Adrenal gland (tissue), 12 donors: ENCODE results near the gene PACRG. TPM values are rescaled to one million over a fixed set of nuclear protein-coding genes. Genes with fewer than 3 reads are reported as not detected.

Source experiments
- DNase-seq, 7 donors: peaks; one replicate each; pipeline ENCODE4 v3.0.0-alpha.2; 2019 to 2020
- H3K27ac ChIP-seq, 5 donors: fragments of 200-600 bp; sonication (generic) in 4 of 5; 1 replicate in 3 of 5; 2 replicates in 2 of 5; pipeline versions ENCODE4 v1.5.1 to v1.8.0; 2016 to 2020; ENCODE audit warnings: mild to moderate bottlenecking in 1 of 5
- H3K27me3 ChIP-seq: fragments of 200-600 bp; 2 replicates; pipeline ENCODE4 v1.8.0; 2021
- H3K36me3 ChIP-seq, 2 donors: fragments of 200-600 bp; replicated peaks in 1 of 2; 1 replicate in 1 of 2; 2 replicates in 1 of 2; pipeline versions ENCODE4 v1.5.1 to v1.8.0; 2018 to 2022
- H3K4me1 ChIP-seq, 2 donors: fragments of 200-600 bp; replicated peaks in 1 of 2; 1 replicate in 1 of 2; 2 replicates in 1 of 2; pipeline versions ENCODE4 v1.5.1 to v1.8.0; 2018 to 2021
- H3K4me3 ChIP-seq, 4 donors: fragments of 200-600 bp; sonication (generic) in 3 of 4; one replicate each; pipeline ENCODE4 v1.5.1; 2016 to 2018
- H3K9me3 ChIP-seq, 3 donors: fragments of 200-600 bp; sonication (generic) in 1 of 3; replicated peaks in 1 of 3; 1 replicate in 2 of 3; 2 replicates in 1 of 3; pipeline versions ENCODE4 v1.5.1 to v1.8.0; 2016 to 2021
- CTCF ChIP-seq, 6 experiments: fragments of 450-650 bp in 4 of 6; fragments of 200-600 bp in 2 of 6; sonication (generic) in 1 of 6; IDR thresholded peaks; 1 replicate in 5 of 6; 2 replicates in 1 of 6; pipeline versions ENCODE4 v1.5.1 to v1.8.0; 2016 to 2021; ENCODE audit warnings: antibody characterized with exemption in 6 of 6, mild to moderate bottlenecking in 2 of 6, moderate library complexity in 1 of 6
- POLR2A ChIP-seq, 2 donors: fragments of 450-650 bp; IDR thresholded peaks; one replicate each; pipeline ENCODE4 v1.6.1; 2017; ENCODE audit warnings: antibody characterized with exemption in 2 of 2, mild to moderate bottlenecking in 2 of 2, moderate library complexity in 1 of 2
- WGBS, 4 donors: extraction: QIAGEN DNeasy Blood & Tissue Kit in 2 of 4; methylation state at CpG; one replicate each; pipeline versions ENCODE4 v1.1.5 to v1.1.7; 2013 to 2017; 5-methylcytosine and 5-hydroxymethylcytosine counted together
- intact Hi-C, 2 donors: fragments of 100-400 bp; cut with DNase I; formaldehyde crosslinking; loops; one replicate each; pipeline versions ENCODE4 v1.14.1 to v1.15.0; 2022 to 2023
- polyA plus RNA-seq, 3 donors: library from polyadenylated mRNA; stranded (reverse); fragments of 200-250 nt in 2 of 3; fragments of 350-450 nt in 1 of 3; fragmentation: Illumina TruSeq in 1 of 3; extraction: RNeasy Lipid Tissue Mini Kit (QIAGEN cat#74804) in 1 of 3; gene quantifications; one replicate each; pipeline ENCODE4 v1.2.3, GENCODE V29; 2013 to 2014
- total RNA-seq, 9 donors: library from RNA; depleted of rRNA in 4 of 9; stranded (reverse); fragments of >200 nt in 4 of 9; fragments of 120-200 nt in 1 of 9; fragmentation: NEBNext Ultra II Directional in 1 of 9; extraction: Animal tissue kit (Norgen Biotek cat#: 25700) in 1 of 9; gene quantifications; one replicate each; pipeline versions ENCODE4 v1.1.0 to v1.2.4, GENCODE V29; 2013 to 2023
- donor health status: healthy with polysubstance abuse.
- donor health status: Bipolar disorder and iron deficiency.
- donor health status: DM: yes; HTN: yes; CAD: no.
- donor health status: DM: no; HTN: no; CAD: no.
- donor health status: DM: no; HTN: no; CAD: no.
- donor health status: DM: yes; HTN: yes; CAD: no.

Gene PACRG
- total and polyA plus RNA-seq, 12 donors, result 0.18 to 6.1 (median 1.4) TPM

GRCh38 chr6:163337958-163338357, 610.2 kb downstream of the PACRG start:
- H3K9me3 ChIP-seq, result no peaks in the 10 kb centered on the region
- intact Hi-C loops, result no loop called here
- DNase-seq, result no peak
- TF ChIP-seq POLR2A (IDR thresholded peaks at IDR 0.05), result no peak
- TF ChIP-seq CTCF (IDR thresholded peaks at IDR 0.05), result no peak
- no peak overlapping the region for H3K27ac ChIP-seq
- WGBS, 4 donors, result 87 to 96% (median 94%) methylated on average over 3 of the region's 3 CpGs
- H3K27me3 ChIP-seq, result no peaks in the 10 kb centered on the region
- H3K4me3 ChIP-seq, result no peak overlapping the region
- no peaks in the 10 kb centered on the region for H3K36me3 ChIP-seq
- peaks cover 0 to 18% of the 10 kb centered on the region in 2 donors for H3K4me1 ChIP-seq

GRCh38 chr6:163338671-163339405, 611.1 kb downstream of the PACRG start:
- 81 to 90% (median 84%) methylated on average over 9 to 12 of the region's 12 CpGs for WGBS, 4 donors
- intact Hi-C loops, result no loop called here
- Histone ChIP-seq H3K4me3 (no peak overlapping the region), H3K9me3 (no peaks in the 10 kb centered on the region), H3K27me3 (no peaks in the 10 kb centered on the region), H3K36me3 (no peaks in the 10 kb centered on the region), H3K27ac (peak overlapping the region in 1 of 5 donors; percentile 32), H3K4me1 (peaks cover 3 to 19% of the 10 kb centered on the region in 2 donors)
- TF ChIP-seq CTCF (IDR thresholded peaks at IDR 0.05) (no peak), POLR2A (IDR thresholded peaks at IDR 0.05) (no peak)
- peak in 1 of 7 donors; percentile 16 for DNase-seq

- WGBS, 4 donors, result 67 to 78% (median 73%) methylated on average over 5 of the region's 5 CpGs
- intact Hi-C loops, result no loop called here
- Histone ChIP-seq H3K27ac (peak overlapping the region in 1 of 5 donors; percentile 12), H3K27me3 (no peaks in the 10 kb centered on the region), H3K4me3 (no peak overlapping the region), H3K36me3 (no peaks in the 10 kb centered on the region), H3K4me1 (peaks cover 3 to 18% of the 10 kb centered on the region in 2 donors), H3K9me3 (no peaks in the 10 kb centered on the region)
- TF ChIP-seq CTCF (IDR thresholded peaks at IDR 0.05), result no peak
- no peak for TF ChIP-seq POLR2A (IDR thresholded peaks at IDR 0.05)
- no peak for DNase-seq
Measured at GRCh38 chr6:163339466-163339865, 611.7 kb downstream of the PACRG start.

GRCh38 chr6:163340201-163340887, 612.6 kb downstream of the PACRG start:
- Histone ChIP-seq H3K4me3 (no peak overlapping the region), H3K27me3 (no peaks in the 10 kb centered on the region), H3K36me3 (no peaks in the 10 kb centered on the region), H3K4me1 (peaks cover 3 to 13% of the 10 kb centered on the region in 2 donors), H3K27ac (no peak overlapping the region), H3K9me3 (no peaks in the 10 kb centered on the region)
- WGBS, 4 donors, result 93 to 96% (median 96%) methylated on average over 19 of the region's 19 CpGs
- DNase-seq, result no peak
- intact Hi-C loops, result no loop called here
- TF ChIP-seq CTCF (IDR thresholded peaks at IDR 0.05), result no peak
- TF ChIP-seq POLR2A (IDR thresholded peaks at IDR 0.05), result no peak
